ENCODE measurements around the gene C1QB.

C1QB gene

DNA sequence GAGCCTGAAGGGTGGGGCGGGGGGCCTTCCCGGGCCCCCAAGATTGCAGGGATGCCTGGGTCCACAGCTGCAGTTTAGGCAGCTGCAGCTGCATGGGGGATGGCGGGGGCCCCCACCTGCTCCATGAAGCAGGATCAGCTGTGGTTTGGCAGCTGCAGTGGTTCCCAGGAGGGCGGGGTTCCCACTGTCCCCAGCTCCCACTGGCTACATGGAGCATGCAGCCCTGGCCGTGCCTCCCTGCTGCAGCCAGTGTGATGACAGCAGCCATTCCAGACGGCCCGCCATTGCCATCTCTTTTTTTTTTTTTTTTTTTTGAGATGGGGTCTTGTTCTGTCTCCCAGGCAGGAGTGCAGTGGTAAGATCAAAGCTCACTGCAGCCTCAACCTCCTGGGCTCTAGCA, 17.6 kb upstream of the C1QB start:
- DNase-seq (ENCODE audit: low spot score): no peak

DNA sequence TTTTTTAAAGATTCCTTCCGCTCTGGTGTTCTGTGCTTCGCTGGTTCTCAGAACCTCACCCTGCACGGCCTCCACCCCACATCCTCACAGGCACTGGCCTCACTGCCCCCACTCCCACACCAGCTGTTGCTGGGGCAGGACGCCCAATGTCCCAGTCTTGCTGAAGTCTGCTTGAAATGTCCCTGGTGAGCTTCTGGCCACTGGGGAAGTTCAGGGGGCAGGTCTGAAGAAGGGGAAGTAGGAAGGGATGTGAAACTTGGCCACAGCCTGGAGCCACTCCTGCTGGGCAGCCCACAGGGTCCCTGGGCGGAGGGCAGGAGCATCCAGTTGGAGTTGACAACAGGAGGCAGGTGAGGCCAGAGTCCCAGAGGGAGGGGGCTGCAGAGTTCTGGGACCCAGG, 16.7 kb upstream of the C1QB start, which contains the start of gene C1QA:
Gene C1QA, plus strand, starts transcription at position 276 of the 400 bp plus-strand sequence. CDS start 989 bp downstream, outside the sequence.
- DNase-seq (ENCODE audit: low spot score): no peak

DNA sequence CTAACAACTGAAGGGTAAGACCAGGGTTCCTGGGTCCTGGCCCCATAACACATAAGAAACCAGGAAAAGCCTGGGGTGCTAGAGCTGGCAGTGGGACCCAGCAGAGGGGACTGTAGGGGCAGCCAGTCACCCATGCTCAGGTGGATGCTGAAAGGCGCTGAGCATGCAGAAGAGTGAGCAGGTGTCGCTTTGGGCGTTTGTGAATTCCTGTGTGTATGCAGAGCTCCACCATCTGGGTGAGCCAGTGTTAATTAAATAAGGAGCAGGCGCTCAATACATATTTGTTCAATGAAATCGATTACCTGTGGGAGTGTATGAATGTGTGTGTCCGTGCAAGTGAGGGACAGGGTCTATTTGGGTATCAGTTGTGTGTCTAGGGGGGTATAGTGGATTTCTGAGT, 16.1 kb upstream of the C1QB start:
- DNase-seq (ENCODE audit: low spot score): no peak

DNA sequence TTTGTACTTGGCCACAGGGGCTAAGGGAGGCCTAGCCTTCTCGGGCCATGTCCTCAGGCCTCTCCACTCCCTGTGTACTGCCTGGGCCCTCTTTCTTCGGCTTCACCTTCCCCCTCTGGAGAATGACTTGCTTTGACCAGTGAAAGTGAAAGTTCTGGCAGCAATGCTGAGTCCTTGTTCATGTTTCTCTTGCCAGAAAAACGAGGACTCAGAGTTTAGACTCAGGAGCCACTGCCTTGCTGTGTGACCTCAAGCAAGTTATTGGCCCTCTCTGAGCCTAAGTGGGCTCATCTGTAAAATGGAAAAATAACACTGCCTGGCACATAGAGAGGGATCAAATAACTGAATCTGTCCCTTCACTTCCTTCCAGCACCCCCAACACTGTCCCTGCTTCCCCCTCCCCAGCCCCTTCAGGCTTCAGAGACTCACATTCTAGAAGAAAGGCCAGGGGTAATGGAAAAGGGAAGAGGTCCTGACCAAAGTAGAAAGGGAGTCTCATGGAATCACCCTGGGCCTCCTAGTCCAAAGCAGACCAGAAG, 15.1 kb upstream of the C1QB start:
- no peak for DNase-seq (ENCODE audit: low spot score)

DNA sequence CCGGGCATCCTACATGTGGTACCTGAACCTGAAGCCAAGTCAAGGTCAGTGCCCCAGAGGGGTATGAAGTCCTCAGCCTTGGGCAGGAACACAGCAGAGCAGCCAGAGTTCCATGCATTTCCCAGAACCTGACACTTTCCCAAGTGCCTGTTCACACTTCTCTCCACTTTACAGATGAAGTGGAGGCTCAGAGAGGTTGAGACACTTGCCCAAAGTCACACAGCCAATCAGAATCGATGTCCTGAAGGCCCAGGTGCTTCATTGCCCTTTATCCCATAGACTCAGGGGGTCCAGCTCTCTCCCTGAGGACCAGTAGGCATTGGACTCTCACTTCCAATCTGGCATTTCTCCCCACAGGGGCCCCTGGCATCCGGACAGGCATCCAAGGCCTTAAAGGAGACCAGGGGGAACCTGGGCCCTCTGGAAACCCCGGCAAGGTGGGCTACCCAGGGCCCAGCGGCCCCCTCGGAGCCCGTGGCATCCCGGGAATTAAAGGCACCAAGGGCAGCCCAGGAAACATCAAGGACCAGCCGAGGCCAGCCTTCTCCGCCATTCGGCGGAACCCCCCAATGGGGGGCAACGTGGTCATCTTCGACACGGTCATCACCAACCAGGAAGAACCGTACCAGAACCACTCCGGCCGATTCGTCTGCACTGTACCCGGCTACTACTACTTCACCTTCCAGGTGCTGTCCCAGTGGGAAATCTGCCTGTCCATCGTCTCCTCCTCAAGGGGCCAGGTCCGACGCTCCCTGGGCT, 14.4 kb upstream of the C1QB start:
- DNase-seq (ENCODE audit: low spot score): no peak

DNA sequence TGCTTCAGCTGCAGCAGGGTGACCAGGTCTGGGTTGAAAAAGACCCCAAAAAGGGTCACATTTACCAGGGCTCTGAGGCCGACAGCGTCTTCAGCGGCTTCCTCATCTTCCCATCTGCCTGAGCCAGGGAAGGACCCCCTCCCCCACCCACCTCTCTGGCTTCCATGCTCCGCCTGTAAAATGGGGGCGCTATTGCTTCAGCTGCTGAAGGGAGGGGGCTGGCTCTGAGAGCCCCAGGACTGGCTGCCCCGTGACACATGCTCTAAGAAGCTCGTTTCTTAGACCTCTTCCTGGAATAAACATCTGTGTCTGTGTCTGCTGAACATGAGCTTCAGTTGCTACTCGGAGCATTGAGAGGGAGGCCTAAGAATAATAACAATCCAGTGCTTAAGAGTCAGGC, 13.8 kb upstream of the C1QB start:
- DNase-seq (ENCODE audit: low spot score): no peak

DNA sequence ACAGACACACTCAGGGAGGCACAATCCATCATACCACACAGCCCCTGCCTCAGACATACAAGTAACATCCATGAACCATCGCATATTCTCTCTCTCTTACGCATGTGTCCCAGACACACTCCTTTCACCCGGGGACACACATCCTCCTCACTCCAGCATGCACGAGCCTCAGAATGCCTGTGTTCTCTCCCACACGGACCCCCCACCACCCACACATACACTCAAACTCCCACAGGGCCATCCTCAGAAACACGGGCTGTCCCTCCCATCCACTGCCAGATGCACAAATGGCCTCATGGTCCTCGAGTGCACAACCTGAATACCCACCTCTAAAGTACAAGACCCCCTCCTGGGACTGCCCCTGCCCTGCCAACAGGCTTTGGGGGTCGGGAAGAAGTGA, 11.8 kb upstream of the C1QB start:
- DNase-seq (ENCODE audit: low spot score): no peak

DNA sequence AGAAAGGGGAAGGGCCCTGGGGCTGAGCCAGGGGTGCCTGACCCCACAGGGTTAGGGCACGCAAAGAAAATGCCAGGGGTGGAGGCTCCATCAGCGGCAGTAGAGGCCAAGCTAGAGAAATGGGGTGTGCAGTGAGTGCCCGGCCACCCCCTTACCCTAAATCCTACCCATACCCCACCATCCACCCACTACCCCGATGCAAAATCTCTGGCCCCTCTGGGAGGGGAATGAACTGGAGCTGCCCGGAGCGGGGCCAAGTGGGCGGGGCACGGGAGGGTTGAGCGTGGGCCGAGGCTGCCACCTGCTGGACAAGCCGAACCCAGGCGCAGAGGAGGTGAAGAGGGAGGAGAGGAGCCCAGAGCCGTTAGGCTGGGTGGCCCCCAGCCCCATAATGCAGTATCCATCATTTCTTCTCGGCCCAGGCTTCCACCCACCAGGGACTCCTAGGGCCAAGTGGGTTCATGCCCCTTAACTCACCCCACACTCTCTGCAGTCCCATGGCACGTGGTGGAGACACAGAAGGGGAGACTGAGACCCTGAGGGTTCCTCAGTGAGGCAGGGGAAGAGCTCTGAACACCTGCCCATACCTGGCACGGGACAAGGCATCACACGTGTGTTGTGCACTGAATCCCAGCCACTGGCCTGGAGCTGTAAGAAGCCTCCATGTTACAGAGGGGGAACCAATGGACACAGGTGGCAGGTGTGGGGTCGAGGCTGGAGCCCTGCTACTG, 11.0 kb upstream of the C1QB start:
- DNase-seq (ENCODE audit: low spot score): peak; percentile 52

DNA sequence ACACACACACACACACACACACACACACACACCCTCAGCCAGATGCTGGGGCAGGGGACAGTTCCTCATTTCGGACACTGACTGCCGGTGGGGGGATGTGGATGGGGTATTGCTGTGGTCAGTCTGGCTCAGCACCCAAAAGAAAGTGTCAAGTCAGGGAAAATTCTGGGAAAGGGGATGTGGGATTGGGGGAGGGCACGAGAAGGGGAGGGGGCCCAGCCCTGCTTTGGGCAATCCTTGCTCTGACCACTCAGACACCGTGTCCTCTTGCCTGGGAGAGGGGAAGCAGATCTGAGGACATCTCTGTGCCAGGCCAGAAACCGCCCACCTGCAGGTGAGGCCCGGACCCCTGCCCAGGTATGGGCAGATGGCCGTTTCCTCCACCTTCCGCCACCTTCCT, 9.7 kb upstream of the C1QB start, which contains the start of gene C1QC:
Gene C1QC, plus strand, starts transcription at position 253 of the 400 bp plus-strand sequence. CDS start 391 bp downstream, outside the sequence.
- DNase-seq (ENCODE audit: low spot score): no peak

DNA sequence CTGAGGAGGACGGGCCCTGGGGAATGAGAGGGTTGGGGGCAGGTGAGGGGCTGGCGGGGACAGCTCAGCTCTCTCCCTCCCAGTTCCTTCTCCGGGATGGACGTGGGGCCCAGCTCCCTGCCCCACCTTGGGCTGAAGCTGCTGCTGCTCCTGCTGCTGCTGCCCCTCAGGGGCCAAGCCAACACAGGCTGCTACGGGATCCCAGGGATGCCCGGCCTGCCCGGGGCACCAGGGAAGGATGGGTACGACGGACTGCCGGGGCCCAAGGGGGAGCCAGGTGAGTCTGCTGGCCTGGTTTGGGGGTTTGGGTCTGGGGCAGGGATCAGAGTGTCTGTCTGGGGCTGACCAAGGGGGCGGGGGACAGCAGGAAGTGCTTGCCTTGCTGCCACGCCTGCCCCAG, 9.1 kb upstream of the C1QB start:
- no peak for DNase-seq (ENCODE audit: low spot score)

DNA sequence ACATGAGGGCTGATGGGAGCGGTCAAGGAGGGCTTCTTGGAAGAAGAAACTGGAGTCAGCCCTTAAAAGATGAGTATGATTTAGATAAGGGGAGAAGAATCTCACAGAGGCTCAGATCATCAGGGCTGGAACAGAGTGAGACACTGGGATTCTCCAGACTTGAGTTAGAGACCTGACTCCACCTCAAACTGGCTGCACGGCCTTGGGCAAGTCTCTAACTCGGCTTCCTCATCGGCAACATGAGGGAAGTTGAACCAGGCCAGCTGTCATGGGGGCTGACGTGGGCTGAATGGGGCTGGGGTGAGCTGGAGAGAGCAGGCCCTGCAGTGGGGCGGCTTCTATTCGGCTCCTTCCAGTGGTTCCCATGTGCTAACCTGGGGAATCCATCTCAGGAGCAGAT, 7.1 kb upstream of the C1QB start:
- no peak for DNase-seq (ENCODE audit: low spot score)

DNA sequence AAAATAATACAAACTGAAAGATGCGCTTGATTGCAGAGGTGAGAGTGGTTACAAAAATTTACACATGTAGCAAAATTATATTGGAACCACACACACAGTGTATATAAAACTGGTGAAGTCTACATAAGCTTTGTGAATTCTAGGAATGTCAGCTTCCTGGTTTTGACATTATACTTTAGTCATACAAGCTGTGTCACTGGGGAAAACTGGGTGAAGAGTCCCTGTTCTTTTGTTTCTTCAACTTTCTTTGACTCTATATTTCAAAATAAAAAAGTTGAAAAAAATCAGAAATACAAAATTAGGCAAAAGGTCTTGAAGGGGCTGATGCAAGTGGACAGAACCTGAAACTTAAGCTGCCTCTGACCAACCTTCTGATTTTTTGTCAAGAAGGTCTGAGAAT, 6.7 kb upstream of the C1QB start:
- no peak for DNase-seq (ENCODE audit: low spot score)

DNA sequence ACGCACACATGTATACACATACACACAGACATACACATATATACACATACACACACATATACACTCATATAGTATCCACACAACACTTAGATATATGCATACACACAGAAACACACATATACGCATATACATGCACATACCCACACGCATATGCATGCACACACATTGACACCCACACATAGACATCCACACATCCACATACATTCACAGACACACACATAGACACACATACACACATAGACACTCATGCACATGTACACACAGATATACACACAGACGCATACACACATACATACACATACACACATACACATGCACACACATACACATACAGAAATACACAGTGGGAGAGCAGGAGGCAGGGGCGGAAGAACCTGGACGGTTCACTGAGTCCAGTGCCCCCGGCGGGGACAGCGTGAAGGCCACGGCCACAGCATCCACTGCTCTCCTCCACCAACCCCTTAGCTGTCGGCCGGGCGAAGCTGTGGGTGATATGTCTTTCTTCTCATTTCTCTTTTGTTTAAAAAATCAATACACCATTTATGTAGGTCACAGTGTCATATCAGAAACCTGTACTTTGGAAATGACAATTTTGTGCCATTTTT, 2.8 kb upstream of the C1QB start:
- no peak for DNase-seq (ENCODE audit: low spot score)

DNA sequence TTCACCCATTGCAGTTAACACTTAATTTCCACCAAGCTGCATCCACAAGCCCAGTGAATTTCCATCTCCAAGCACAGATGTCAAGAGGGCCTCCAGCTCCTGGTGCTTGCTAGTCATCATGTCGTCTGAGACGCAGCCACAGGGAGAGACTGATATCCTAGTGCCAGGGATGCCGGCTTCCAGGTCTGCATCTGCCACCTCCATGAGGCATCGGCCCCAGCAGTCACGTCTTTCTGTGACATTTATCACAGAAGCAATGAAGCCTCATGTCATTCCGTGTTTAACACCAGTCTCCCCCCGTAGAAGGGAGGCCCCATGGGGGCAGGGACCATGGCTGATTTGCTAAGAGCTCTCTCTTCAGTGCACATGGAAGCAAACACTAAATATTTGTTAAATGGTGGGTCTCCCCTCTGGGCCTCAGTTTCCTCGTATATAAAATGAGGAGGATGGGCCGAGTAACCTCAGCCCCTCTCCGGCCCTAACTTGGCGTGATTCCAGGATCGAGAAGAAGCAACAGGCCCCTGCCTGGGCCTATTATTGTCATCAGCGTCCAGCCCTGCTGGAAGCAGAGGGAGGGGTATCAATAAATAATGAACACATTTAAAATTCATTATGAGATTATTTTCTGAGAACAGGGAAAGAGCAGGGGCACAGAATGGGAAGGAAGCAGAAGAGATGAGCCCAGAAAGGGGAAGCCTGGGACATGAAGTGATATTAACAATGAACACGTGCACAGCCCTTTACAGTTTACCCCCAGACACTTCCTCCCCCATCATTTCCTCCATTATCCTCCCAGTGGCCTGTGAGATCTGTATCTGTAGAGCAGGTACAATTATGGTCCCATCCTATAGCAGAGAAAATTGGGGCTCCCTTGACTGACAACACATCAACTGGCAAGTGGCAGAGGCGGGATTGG, 837 bp upstream of the C1QB start:
- DNase-seq (ENCODE audit: low spot score): no peak

DNA sequence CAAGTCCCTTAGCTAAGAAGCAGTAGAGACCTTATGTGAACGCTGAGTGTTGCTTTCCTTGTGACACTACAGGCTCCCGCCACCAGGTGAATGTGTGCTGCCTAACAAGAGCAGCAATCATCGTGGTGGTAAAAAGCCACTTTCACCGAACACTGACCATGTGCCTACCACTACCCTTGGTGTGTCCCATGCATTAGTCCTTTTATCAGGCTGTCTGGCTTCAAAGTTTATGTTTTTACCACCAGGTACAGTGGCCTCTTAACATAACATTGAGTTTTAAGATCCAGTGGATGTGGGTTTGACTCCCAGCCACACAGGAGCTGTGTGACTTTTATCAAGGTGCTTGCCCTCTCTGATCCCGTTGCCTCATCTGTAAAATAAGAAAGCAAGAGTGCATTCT, 1.7 kb downstream of the C1QB start:
- DNase-seq (ENCODE audit: low spot score): no peak

DNA sequence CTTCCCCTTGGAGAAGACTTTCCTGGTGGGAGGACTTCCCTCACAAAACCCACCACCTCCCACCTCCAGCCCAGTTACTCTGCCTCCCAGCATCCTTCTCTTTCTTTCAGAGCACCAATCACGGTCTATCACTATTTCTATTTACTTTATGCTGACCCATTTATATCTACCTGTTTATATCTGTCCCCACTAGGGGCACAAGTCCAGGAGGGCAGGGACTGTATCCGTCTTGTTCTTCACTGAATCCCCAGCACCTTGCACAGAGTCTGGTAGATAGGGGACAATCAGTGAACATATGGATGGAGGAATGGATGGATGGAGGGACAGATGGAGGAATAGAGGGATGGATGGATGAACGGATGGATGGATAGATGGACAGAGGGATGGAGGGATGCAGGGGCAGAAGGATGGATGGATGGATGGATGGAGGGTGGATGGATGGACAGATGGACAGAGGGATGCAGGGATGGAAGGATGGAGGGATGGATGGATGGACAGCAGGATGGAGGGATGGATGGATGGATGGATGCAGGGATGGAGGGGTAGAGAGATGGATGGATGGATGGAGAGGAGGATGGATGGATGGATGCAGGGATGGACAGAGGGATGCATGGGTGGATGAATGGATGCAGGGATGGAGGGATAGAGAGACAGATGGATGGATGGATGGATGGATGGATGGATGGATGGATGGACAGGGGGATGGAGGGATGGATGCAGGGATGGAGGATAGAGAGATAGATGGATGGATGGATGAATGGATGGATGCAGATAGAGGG, 5.5 kb downstream of the C1QB start:
- DNase-seq (ENCODE audit: low spot score): no peak

DNA sequence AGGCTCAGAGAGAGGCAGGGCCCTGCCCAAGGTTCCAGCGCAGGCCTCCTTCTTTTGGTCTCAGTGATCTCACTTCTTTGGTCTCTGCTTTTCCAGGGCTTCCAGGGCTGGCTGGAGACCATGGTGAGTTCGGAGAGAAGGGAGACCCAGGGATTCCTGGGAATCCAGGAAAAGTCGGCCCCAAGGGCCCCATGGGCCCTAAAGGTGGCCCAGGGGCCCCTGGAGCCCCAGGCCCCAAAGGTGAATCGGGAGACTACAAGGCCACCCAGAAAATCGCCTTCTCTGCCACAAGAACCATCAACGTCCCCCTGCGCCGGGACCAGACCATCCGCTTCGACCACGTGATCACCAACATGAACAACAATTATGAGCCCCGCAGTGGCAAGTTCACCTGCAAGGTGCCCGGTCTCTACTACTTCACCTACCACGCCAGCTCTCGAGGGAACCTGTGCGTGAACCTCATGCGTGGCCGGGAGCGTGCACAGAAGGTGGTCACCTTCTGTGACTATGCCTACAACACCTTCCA, 7.7 kb downstream of the C1QB start:
- DNase-seq (ENCODE audit: low spot score): no peak

DNA sequence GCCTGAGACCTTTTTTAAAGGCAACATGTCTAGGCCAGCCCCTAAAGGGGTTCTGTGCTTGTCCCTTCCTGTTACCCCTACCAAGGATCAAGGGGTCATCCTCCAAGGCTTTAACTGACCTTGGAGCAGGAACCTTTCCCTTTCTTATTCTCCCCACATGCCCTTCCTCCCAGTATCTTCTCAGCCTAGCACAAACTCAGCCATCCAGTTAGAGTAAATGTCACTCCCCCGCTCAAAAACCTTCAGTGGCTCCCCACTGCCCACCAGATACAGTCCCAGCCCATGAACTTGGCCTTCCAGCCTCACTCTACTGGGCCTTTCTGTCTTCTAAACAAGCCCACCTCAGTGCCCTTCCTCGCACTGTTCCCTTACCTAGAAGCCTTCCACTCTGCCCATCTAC, 8.8 kb downstream of the C1QB start:
- no peak for DNase-seq (ENCODE audit: low spot score)

DNA sequence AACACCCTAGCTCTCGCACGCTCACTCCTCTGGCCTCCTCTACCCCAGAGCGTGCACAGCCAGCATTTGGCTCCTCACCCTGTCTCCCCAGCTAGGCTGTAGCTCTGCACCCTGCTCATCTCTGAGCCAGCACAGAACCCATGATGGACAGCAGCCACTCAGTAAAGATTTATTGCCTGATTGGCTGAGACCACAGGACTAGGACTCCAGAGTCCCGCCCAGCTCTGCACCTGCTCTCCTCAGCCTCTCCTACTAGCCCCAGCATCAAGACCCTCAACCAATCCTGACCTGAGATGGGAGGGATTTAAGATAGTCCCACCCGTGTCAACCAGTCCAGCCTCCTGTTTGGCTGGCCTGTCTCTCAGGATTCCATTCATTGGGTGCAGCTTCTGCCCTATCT, 9.3 kb downstream of the C1QB start:
- DNase-seq (ENCODE audit: low spot score): no peak

DNA sequence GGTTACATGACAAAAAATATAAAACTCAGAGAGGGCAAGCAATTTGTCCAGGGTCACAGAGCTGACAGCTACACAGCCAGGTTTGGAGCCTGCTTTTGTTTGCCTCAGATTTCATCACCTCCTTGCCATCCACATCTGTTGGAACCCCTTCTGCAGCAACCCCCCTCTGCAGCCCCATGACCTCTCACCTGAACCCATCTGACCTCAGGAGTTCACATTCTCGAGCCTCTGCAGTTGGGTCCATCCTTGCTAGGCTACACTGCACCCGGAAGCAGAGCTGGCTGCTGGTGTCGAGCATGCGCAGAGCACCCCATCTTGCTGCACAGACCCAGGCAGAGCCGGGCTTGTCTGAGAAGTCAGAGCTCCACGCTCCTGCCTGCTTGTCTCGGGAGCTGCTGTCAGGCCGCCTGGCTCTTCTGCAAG, 10.0 kb downstream of the C1QB start:
- no peak for DNase-seq (ENCODE audit: low spot score)

DNA sequence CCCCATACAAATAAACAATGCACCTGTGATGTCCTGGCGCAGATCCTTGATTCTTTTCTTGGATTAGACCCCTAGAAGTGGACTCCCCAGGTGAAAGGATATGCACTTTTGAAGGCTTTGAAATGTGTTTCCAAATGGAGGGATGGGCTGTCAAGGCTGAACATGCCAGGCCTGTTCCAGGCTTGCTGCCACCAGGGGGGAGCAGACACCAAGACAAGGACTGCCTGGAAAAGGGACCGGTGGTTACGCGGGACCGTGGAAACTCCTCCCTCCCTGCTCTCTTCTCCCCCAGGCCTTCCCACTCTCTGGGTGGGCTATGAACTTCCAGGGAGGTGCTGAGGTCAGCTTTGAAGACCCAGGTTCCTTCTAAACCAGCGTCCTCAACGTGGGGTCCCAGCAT, 12.7 kb downstream of the C1QB start:
- DNase-seq (ENCODE audit: low spot score): no peak

Data from hematopoietic multipotent progenitor cell treated with erythropoietin and hydrocortisone succinate and interleukin-3 and kit ligand, for 17 days (in vitro differentiated cells).